Smooth muscle cell of the umbilical artery (primary cell): ENCODE data around the gene XK. TPM values are rescaled to one million over a fixed set of nuclear protein-coding genes. Genes with fewer than 3 reads are reported as not detected.

Experiments
- total RNA-seq: library from RNA; depleted of rRNA; stranded (reverse); fragments of >200 nt; gene quantifications from 2 replicates; pipeline ENCODE4 v1.2.3, GENCODE V29; 2014

Gene XK
- under 0.01 and 0.05 TPM in 2 replicates for total RNA-seq

GRCh38 chrX:37685381-37686359 is at the start of gene XK:
TSS of gene XK (plus strand) at chrX:37685791. CDS start at chrX:37685962, 171 bp downstream.

GRCh38 chrX:37779857-37780256 is 94.3 kb downstream of the XK start, which contains the start of gene CYBB:
TSS of gene CYBB (plus strand) at chrX:37780059. CDS start at chrX:37780078, 19 bp downstream.

Other genes with a start within 250 kb of the XK start
- under 0.01 and 0.83 TPM in 2 replicates for gene LANCL3, start 114.1 kb upstream of the XK start, total RNA-seq
- not detected in 2 replicates for gene CYBB, start 94.3 kb downstream of the XK start, total RNA-seq
- 75.4 and 78.7 TPM in 2 replicates for gene DYNLT3, start 161.8 kb downstream of the XK start, total RNA-seq